GM18520 (cell line): Measurements from ENCODE around the gene TTC39C.
A peak's percentile ranks its signal among the peaks of the same experiment; 100 is the strongest.

Source experiments
- ATAC-seq: cut with Tn5 transposase; IDR thresholded peaks from one replicate; pipeline ENCODE4 v1.9.1; 2021; ENCODE audit not compliant: unreplicated experiment

Gene TTC39C

GRCh38 chr18:24014062-24014985 is at the start of gene TTC39C:
Gene TTC39C, plus strand, starts transcription at chr18:24014754. Its CDS starts 118 bp downstream, at chr18:24014872.
- ATAC-seq, result peak; percentile 23

DNA sequence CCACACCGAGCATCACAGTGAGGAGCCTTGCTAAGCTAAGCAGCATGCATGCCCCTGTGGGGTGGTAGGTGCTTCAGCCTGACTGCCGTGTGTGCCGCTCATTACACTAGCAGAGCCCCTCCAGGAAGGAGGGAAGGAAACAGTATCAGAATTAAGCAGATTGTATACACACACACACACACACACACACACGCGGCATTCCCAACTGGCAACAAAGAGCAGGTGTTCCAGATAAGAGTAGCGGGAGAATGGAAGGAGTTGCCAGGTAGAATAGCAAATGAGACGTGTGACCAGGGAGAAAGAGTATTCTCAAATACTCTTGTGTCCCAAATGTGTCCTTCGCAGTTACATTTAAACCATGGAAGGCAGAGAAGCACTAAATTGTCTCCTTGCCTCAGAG is 47.6 kb upstream of the TTC39C start:
- ATAC-seq, result no peak

DNA sequence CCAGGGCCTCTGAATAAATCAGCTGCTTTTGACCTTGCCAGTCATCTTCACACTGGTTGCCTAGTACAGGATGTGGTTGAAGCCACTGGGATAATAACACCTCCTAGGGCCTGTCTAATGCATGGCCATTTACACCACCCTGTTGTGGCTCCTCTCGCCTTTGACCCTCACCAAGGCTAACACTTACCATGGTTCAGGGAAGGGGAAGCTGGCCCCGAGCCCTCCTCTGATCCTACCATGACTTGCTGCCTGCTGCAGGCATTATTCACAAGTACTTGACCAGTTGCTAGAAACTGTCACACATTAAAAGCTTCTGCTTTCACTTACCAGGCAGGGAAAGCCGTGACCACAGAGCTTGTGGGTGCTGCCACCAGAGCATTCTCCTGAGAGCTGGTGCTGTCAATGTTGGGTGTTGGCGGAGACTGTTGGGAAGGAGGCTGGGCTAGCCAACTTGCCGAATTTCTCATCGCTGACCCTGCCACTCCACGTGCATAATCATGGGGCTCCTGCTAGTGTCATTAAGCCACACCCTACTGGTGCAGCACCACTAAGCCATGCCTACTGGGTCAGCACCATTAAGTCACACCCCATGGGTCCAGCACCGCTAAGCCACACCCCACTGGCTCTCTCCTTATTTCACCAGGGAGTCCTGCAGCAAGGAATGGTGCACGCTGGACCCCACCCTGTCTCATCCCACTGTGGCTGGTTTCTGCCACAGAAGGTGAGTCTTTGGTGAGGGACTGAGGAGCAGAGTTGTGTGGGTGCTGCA is 47.0 kb upstream of the TTC39C start:
- ATAC-seq, result peak; percentile 77

DNA sequence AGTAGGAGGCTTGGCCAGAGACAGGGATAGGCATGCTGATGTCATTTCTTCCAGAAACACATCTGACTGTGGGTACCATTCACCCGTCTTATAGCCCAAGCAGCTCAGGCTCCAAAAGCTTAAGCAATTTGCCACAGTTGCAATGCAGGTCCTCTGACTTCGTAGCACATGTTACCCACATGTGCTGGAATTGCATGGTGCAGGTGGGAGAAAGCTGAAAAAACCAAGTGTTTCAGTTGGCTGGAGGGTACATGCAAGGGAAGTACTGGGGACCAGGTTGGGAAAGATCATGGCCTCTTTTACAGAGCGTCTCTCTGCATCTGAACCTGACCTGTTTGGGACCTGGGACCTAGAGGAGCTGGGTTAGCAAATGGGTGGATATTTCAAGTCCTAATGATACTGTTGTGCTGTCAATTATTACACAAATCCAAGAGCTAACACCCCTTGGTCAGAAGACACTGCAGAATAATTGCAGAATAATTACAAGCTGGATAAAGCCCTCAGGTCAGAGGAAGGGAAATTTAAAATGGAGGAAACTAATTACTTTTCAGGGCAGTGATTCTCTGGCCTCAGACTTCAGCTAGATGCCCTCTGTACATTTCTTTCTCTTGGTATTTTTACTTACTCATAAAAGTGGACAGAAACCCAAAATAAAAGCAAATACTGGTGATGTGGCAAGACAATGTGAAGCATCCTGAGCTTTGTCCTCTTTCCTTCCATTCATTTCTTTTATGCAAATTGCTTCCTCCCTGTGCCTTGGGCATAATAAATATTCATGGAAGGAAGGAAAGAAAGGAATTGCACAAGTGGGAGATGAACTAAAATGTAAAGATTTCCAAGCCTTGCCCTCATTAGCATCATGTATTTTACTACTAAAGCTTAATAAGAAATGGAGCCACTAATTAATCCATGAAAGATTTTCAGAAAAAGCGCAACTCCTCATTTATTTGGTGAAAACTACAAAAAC is 45.6 kb upstream of the TTC39C start:
- ATAC-seq, result no peak

- no peak for ATAC-seq
Observed at GRCh38 chr18:23969664-23970063, 44.9 kb upstream of the TTC39C start.

GRCh38 chr18:23970161-23971096 is 44.1 kb upstream of the TTC39C start:
- ATAC-seq, result no peak

- no peak for ATAC-seq
Observed at GRCh38 chr18:23971097-23971440, 43.5 kb upstream of the TTC39C start.

DNA sequence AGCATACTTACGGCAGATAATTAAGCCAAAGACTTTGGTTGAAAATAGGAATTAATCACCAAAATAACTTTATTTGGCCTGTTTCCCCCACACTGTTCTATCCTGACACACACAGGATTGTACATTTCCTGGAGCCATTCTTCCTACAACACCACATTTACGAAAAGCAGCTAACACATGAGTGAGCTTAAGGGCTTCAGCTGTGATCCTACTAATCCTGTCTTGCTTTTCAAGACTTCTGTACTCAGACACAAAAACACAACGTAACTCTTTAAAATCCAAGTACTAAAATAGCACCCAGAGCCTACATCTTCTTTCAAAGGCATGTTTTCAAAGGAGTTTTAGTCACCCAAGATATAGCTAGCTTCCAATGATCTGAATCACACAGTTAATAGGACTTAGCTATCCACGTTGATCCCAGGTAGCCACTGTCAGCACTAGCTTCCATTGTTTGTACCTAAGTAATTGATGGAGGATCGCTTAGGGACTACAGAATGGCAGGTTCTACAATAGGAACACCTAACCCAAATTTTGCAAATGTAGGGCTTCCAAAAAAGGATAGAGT is 42.8 kb upstream of the TTC39C start:
- ATAC-seq, result no peak

DNA sequence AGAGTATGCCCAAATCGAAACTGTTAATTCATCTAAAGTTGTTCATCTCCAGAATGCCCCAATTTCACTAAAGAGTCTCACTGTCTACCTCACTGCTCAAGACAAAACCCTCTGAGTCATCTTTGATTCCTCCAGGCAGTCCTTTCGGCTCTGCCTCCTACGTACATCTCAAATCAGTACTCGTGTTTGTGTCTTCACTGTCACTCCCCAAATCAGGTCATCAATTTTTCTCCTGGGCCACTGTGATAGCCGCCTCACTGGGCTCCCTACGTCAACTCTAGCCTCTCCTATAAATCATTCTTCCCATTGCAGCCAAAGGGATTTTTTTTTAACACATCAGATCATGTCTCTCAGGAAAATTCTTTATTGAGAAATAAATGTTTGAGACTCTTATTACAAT is 42.1 kb upstream of the TTC39C start:
- no peak for ATAC-seq

DNA sequence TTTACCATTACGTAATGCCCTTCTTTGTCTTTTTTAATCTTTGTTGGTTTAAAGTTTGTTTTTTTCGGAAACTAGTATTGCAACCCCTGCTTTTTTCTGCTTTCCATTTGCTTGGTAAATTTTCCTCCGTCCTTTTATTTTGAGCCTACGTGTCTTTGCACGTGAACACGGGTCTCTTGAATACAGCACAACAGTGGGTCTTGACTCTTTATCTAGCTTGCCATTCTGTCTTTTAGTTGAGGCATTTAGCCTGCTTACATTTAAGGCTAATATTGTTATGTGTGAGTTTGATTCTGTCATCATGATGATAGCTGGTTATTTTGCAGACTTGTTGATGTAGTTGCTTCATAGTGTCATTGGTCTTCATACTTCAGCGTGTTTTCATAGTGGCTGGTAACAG is 37.5 kb upstream of the TTC39C start:
- ATAC-seq, result no peak

DNA sequence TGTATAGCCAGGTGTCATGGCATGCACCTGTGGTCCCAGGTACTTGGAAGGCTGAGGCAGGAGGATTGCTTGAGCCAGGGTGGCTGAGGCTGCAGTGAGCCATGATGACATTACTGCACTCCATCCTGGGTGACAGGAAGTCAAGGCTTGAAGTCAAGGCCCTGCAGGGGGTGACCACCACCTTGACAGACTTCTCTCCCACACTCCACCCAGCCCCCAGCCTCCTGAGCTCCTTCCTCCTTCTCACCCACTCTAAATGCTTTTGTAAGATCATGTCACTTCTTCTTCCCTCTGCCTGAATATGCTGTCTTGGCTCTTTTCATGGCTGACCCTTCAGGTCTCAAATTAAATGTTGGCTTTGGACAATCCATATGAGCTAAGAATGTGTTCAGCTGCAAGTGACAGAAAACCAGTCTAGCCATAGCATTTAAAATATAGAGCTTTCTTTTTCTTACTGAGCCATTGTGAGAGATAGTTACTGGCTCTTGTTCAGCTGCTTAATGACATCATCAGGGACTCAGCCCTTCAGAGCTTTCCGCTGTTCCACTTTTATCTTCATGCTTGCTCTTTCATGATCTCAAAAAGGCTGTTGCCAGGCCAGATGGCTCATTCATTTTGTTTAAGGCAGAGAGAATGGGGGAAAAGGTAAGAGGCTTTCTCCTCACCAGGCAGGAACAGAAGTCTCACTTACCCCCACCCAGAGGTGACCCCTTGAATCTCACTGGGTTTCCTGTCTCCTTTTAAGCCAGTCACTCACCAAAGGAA is 36.7 kb upstream of the TTC39C start:
- ATAC-seq, result no peak

- no peak for ATAC-seq
Observed at GRCh38 chr18:23981369-23981980, 33.1 kb upstream of the TTC39C start.

GRCh38 chr18:23982155-23983079 is 32.1 kb upstream of the TTC39C start:
- ATAC-seq, result no peak

DNA sequence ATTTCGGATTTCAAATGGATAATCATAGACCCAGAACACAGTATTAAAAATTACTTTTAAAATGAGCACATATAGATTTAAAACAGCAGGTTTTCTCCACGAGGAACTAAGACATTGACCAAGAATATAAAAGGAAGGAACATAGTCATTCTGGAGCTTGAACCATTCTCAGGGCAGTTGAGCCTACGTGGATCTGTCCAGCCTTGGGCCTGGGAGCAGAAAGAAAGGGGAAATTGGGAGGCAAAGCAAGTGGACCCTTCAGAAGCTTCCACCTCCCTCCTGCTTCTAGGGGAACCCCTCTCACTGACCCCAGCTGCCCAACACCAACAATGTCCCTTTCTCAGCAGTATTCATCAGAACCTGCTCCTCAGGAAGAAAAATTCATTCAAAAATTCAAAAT is 31.4 kb upstream of the TTC39C start:
- no peak for ATAC-seq

DNA sequence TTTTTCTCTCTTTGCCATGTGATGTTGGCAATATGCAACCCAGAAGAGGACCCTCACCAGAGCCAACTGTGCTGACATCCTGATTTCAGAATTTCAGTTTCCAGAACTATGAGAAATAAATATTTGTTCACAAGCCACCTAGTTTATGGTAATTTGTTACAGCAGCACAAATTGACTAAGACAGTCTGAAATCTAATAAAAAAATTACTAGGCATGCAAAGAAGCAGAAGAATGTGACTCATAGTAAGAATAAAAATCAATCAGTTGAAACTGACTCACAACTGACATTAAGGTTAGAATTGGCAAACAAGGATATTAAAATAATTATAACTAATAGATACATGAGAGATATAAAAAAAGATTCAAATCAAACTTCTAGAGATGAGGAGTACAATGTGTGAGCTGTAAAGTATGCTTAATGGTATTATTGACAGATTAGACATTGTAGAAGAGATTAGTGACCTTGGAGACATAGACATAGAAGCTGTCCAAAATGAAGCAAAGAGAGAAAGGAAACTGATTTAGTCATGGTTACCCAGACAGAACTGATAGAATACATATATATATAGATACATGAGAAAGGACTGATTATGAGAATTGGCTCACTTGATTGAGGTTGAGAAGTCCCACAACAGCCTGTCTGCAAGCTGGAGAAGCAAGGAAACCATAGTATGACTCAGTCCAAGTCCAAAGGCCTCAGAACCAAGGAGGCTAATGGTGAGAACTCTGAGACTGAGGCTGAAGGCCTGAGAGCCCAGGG is 27.8 kb upstream of the TTC39C start:
- no peak for ATAC-seq
